ENCODE data around the gene DOCK10.

DNA sequence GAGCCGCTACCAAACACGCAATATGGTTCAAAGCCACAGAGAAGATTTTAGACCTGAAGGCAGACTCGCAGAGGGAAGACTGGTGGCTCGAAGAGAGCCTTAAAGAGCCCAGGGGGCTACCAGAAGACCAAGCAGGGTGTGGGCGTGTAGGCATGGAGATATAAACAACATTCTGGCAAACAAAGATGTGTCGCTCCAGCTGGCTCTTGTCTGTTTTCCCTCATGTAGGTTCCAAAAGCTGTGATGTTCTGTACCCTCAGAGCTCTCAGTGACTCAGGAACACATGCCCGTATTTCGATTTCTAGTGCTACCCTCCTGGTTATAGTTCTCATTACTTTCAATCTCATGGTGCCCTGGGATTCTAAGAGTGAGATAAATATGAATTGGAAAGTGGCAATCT, 44.5 kb downstream of the DOCK10 start:
- TF ChIP-seq, protein P1, sequence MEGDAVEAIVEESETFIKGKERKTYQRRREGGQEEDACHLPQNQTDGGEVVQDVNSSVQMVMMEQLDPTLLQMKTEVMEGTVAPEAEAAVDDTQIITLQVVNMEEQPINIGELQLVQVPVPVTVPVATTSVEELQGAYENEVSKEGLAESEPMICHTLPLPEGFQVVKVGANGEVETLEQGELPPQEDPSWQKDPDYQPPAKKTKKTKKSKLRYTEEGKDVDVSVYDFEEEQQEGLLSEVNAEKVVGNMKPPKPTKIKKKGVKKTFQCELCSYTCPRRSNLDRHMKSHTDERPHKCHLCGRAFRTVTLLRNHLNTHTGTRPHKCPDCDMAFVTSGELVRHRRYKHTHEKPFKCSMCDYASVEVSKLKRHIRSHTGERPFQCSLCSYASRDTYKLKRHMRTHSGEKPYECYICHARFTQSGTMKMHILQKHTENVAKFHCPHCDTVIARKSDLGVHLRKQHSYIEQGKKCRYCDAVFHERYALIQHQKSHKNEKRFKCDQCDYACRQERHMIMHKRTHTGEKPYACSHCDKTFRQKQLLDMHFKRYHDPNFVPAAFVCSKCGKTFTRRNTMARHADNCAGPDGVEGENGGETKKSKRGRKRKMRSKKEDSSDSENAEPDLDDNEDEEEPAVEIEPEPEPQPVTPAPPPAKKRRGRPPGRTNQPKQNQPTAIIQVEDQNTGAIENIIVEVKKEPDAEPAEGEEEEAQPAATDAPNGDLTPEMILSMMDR (IDR thresholded peaks at IDR 0.05) = no peak
- TF ChIP-seq SIN3A (IDR thresholded peaks at IDR 0.05; ENCODE audit: borderline replicate concordance, insufficient read depth, low read depth, low read length) (no peak), POLR2AphosphoS5 (IDR thresholded peaks at IDR 0.05; ENCODE audit: low read depth, low read length) (no peak), TCF7L2 (IDR thresholded peaks at IDR 0.05; ENCODE audit: low read depth, low read length) (no peak)
- TF ChIP-seq, protein P2, sequence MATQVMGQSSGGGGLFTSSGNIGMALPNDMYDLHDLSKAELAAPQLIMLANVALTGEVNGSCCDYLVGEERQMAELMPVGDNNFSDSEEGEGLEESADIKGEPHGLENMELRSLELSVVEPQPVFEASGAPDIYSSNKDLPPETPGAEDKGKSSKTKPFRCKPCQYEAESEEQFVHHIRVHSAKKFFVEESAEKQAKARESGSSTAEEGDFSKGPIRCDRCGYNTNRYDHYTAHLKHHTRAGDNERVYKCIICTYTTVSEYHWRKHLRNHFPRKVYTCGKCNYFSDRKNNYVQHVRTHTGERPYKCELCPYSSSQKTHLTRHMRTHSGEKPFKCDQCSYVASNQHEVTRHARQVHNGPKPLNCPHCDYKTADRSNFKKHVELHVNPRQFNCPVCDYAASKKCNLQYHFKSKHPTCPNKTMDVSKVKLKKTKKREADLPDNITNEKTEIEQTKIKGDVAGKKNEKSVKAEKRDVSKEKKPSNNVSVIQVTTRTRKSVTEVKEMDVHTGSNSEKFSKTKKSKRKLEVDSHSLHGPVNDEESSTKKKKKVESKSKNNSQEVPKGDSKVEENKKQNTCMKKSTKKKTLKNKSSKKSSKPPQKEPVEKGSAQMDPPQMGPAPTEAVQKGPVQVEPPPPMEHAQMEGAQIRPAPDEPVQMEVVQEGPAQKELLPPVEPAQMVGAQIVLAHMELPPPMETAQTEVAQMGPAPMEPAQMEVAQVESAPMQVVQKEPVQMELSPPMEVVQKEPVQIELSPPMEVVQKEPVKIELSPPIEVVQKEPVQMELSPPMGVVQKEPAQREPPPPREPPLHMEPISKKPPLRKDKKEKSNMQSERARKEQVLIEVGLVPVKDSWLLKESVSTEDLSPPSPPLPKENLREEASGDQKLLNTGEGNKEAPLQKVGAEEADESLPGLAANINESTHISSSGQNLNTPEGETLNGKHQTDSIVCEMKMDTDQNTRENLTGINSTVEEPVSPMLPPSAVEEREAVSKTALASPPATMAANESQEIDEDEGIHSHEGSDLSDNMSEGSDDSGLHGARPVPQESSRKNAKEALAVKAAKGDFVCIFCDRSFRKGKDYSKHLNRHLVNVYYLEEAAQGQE (IDR thresholded peaks at IDR 0.05; ENCODE audit: insufficient read depth in 1 of 2, low read depth in 2 of 2, low read length in 1 of 2) = no peak

Measured in Panc1 (cell line).